HS-5 (cell line): ENCODE results near the gene EEFSEC.

Experiments
- DNase-seq: peaks from one replicate; pipeline ENCODE4 v3.0.0-alpha.2; 2012; ENCODE audit warnings: low read depth

The EEFSEC gene

DNA sequence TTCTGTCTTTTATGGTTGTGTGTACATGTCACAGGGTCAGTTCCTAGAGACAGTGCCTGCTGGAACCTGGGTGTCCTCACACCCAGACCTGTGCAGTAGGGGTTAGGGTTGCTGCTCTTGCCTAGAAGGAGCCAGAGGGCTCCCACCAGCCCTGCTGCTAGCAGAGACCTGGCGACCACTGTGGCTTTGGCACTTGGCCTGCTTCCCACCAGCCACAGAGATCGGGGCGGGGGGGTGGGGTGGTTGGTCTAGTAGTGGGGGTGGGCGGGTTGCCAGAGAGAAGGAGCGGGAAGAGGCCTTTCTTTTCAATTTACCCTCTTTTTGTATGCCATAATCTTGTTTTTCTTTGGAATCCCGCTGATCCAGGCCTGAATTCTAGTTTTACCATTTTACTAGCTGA is 29.4 kb downstream of the EEFSEC start:
- DNase-seq = no peak

DNA sequence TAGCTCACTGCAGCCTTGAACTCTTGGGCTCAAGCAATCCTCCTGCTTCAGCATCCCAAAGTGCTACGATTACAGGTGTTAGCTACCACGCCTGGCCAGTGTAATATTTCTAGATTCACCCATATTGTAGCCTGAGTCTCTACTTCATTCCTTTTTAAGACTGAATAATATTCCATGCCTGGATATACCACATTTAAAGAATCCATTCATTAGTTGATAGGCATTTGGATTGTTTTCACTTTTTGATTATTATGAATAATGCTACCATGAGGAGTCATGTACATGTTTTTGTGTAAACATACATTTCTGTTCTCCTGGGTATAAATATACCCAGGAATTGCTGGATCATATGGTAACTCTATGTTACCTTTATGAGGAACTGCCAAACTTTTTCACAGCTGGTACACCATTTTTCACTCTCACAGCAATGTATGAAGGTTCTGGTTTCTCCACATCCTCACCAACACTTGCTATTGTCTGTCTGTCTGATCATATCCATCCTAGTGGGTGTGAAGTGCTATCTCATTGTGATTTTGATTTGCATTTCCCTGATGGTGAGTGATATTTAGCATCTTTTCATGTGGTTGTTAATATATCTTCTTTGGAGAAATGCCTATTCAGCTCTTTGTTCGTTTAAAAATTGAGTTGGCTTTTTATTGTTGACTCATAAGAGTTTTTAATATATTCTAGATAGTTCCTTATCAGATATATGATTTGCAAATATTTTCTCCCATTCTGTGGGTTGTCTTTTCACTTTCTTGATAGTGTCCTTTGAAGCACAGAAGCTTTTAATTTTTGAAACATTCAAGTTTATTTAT is 32.6 kb downstream of the EEFSEC start:
- DNase-seq = no peak

DNA sequence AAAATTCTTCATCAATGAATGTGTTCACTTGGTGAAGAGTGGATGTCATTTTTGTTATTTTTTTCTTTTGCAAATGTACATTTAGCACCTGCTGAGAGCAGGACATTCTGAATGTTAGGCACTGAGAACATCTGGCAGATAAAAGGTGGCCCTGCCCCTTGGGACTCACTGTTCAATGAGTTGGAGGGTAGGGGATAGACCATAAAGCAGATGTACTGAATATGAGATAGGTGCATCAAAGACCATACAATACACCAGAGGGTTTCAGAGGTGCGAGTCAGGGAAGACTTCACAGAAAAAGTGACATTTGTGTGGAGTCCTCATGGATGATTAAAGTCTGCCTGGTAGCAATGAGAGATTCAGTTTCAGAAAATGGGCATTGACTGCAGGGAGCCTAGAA is 34.2 kb downstream of the EEFSEC start:
- DNase-seq = no peak

DNA sequence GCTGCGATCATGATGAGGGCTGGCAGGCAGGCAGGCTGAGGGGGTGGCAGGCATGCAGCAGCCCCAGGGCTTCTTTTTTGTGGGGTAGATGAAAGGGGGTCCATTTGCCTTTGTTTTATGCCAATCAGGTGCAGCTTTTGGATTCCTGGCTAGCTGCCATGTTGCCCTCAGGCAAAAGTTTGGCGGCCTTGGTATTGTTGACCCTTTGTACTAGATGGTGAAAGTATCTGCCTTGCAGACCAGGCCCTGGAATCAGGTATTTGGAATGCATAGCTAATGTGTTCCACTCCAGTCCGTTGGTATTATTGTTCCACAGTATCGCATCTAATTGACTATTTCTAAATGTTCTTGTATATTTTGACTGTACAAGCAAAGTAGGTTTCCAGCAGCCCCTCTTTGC is 35.0 kb downstream of the EEFSEC start:
- no peak for DNase-seq

DNA sequence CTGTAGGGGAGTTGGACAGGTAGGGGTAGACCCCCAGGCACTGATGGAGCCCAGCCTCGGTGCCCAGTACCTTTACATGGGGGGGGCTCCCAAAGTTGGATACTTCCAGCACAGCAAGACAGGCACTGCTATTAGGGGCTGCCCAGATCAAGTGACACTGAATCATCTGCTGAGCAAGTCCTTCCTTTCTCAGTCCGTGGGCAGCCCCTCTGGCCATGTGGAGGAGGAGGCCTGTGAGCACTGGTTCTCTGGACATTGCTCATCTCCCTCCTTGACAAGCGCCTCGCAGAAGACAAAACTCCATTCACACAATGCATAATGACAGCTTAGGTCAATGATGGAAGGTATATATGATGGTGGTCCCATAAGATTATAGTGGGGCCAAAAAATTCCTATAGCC is 35.7 kb downstream of the EEFSEC start:
- no peak for DNase-seq

DNA sequence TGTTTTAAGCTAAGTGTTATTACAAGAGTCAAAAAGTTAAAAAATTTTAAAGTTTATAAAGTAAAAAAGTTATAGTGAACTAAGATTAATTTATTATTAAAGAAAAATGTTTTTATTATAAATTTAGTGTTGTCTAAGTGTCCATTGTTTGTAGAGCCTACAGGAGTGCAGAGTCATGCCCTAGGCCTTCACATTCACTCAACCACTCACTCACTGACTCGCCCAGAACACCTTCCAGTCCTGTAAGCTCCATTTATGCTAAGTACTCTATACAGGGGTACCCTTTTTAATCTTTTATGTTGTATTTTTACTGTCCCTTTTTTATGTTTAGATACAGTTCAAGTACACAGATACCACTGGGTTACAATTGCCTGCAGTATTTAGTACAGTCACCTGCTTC is 37.2 kb downstream of the EEFSEC start:
- DNase-seq = no peak

DNA sequence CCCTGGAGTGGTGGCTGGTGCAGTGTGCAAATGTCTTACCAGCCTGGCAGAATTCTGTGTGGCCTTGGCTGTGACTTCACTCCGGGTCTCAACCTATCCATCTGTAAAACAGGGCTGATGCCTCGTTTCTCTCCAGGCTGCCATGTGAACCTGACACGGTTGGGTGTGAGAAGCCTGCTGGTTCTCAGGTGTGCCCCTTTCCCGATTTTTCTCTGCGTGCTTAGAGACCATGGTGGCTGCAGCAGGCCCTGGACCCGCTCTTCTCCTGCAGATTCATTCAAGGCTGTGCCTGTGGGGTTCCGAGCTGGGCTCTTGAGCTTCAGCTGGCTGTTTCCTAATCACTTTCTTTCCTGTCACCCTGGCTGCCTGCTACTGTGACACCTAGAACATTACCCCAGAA is 38.9 kb downstream of the EEFSEC start:
- no peak for DNase-seq

DNA sequence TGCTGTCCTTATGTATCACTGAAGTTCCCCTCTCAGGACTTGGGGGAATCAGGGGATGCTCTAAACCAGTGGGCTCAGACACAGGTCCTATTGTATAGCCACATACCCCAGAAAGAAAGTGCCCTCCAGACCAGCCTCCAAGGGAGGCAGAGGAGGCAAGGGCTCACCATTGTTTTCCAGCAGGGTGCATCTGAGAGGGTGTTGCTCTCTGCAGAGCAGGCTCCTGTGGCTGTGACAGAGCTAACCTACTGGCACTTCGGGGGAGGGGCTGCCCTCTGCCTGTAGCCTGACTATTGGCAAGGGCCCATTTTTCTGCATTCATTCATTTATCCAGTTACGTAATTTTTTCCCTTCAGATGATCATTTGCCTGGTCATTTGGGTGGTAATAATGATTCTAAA is 39.9 kb downstream of the EEFSEC start:
- no peak for DNase-seq

DNA sequence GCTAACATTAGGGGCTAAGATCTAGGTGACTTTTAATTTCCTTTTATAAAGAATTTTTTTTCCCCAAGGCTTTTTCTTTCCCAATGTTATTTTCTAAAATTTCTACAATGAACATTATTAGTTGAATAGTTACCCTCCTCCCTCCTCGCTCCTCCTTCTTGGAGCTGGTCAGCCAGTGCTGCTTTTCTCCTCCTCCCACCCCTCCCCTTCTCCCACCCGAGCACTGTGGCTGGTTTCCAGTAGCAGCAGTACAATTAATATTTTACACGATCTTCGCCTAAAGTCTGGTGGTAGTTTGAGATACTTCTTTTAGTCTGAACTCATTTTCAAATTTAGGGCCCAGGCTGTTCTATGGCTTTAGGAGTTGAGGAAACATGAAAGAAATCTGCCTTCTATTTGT is 41.6 kb downstream of the EEFSEC start:
- no peak for DNase-seq

DNA sequence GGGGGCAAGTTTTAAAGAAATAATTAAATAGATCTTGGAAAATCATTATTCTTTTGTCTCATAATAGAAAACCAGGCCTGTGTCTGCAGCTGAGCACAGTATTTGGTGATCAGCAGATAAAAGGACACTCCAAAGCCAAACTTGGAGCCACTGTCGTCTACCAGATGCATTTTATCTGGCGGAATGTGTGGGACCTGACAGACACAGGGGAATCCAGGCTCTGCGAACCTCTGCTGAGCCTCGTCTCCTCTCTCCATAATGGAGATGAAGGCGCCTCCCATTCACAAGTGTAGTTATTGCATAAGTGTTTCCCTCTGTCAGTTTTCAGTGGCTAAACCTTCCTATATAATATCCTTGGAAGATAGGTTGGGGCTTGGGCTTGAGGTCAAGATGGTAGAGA is 42.1 kb downstream of the EEFSEC start:
- no peak for DNase-seq

DNA sequence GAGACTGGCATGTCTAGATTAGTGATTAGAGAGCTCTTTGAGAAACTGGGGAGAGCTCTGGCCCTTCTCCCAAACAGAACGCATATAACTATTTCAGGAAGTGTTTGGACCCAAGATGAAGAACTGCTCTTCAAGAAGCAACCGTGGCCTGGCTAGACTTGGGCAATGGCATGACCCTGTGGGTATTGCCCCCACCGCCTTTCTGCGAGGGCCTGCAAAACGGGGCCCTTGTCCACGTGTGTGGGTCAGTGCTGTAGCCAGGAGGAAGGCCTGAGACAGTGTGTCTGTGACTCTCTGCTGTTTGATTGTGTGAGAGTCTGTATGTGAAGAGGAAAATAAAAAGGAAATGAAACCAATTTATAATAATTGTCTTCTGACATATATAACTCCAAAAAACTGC is 42.5 kb downstream of the EEFSEC start:
- DNase-seq = no peak

DNA sequence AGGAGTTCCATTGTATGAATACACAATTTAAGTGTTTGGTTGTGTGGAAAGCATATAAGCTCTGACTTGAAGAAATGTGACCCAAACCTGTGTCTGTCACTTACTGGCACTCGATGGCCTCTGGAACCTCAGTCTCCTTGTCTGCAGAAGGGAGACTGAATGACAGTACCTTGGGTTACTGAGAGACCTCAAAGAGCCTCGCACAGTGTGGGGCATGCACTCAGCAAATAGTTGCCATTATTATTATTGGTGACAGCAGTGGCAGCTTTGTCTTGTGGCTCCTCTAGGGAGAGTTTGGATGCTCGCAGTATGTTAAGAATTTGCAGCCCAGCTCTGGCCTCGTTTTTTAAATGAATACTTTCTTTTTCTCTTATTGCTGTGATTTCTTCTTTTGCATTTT is 43.4 kb downstream of the EEFSEC start:
- no peak for DNase-seq

DNA sequence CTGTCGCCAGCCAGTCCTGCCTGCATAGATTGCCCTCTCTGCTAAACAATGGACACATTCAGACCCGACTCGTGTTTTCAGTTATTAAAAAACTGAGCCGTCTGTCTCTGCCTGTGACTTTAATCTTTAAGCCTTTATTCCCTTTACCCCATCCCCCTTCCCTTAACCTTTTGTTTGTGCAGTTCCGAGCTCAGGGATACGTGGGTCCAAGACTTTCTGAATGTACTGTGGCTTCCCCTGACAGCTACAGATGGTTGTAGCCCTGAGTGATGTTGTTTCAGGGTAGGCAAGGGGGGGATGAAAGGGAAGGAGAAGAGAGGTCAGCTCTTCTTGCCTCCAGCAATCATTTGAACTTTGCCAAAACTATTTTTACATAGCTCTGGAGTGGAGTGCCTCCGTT is 44.6 kb downstream of the EEFSEC start:
- no peak for DNase-seq

DNA sequence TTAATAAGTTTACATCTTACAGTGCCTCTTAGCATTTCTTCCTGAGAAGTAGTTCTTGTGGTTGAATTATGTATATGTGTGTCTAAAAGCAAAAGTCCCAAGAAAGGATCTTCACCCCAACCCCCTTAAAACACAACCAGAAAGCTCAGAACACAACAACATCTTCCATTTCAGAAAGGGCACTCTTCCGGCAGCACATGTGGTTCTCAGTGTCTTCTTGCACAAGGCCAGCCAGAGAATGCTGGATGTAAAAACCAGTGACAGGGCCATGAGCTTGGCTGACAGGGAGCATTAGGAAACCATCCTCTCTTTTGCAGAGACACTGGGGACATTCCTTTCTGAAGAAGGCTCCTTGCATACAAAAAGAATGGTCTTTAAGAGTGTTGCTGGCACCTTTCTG is 45.0 kb downstream of the EEFSEC start:
- DNase-seq = no peak

DNA sequence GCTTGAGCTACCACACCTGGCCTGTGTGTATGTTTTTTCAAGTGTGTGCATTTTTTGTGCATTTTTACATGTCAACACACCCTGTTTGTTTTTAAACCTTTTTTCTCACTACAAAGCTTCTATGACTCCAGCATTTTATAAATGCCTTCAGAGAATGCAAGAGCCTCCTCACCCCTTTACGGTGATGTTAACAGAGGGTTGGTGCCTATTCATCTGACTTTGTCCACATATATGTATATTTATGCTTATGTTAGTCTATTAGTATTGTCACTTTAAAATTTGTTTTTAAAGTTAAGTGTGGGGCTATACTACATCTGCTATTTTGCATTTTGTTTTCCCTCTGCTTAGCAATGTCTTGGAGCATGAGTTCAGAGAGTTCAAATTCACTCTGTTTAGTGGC is 45.8 kb downstream of the EEFSEC start:
- no peak for DNase-seq

DNA sequence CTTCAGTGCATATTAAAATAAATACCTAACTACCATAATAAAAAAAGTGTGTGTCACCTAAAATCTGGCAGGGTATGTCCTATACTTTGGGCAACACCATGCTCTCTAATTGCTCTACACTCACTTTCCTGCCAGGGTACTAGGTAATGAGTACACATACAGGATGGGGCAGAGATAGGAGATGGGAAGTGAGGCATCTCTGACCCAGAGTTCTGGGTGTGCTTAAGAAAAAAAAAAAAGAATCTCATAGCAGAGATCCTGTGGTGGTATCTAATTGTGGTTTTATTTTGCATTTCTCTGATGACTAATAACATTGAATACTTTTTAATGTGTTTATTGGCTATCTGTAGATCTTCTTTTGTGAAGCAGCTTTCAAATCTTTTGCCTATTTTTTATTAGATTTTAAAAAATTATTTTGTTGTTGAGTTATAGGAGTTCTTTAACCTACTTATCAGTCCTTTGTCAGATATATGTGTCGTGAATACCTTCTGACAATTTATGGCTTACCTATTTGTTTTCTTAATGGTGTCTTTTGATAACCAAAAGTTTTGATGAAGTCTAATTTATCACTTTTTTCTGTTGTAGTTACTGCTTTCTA is 48.0 kb downstream of the EEFSEC start:
- DNase-seq = no peak

DNA sequence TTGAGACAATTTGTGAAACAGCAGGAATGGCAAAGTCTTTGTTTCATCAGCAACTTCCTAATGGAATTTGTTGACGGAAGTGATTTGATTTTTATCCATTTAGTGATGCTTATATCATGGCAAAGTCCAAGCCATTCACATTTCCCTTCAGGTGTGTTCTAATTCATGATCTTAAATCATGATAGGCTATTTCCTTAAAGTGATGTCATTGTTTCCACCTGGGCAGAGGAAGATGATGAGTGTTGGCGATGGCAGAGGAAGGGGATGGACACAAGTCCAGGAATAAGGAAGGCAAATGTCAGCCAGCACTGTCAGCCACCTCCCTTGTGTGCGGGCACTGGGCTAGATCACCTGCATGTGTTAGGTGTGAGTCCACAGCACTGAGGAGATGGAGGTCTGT is 49.9 kb downstream of the EEFSEC start:
- no peak for DNase-seq

DNA sequence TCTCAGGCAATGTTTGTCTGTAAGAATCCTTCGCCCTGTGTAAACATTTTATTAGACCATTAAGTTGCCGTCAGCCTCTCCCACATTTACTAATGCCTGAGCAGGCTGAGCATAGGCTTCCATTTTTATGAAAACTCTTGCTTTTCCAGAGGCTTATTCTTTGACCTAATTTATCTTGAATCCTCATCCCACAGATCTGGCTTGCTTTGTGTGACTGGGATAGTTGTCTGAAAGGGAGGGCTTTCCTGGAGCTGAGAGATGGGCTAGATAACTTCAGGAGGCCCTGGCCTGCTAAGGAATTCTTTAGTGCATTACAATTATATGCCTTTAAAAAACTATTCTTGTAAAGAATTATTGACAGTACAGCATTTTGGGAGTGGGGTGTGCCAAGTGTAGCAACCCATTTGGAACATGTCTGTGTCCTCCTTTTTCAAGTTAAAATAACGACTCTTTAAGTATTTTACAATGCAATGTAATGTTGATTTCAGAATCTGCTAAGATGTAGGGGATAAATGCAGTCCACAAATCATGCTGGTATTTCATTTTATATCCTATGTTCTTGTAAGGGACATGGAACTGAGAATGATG is 52.4 kb downstream of the EEFSEC start:
- DNase-seq = no peak

DNA sequence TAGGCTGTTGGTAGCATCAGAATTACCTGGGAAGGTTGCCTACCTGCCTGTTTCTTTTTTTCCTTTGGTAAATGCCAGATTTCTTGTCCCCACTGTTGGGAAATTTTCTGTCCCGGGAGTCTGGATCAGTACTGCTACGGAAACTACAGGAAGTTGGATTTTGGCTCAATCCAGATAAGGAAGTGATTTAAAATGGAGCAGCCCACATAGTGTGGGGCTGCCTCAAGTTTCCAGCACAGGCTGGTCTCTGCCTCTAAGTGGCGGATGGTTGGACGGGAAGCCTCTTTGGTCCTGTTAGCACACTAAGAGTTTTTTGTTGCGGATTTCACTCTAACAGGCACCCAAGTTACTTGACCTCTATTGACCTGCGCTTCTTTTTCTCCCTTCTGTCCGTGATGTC is 54.7 kb downstream of the EEFSEC start:
- no peak for DNase-seq

DNA sequence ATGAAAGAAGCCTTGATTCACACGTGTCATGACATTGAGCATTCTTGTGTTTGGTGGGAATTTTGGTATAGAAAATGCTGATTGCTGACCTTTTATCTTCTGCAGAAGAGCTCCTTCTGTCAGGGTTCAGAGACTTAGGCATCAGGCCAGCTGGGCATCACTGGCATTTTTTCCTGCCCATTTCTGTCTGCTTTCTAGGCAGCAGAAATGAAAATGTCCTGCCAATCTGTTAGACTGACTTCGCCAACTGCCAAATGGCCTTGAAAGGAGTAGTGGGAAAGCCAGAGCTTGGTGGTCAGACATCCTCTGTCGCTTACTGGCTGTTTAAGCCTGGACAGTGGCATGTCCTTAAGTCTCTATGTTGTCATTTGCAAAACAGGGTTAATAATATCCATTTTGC is 57.4 kb downstream of the EEFSEC start:
- no peak for DNase-seq

DNA sequence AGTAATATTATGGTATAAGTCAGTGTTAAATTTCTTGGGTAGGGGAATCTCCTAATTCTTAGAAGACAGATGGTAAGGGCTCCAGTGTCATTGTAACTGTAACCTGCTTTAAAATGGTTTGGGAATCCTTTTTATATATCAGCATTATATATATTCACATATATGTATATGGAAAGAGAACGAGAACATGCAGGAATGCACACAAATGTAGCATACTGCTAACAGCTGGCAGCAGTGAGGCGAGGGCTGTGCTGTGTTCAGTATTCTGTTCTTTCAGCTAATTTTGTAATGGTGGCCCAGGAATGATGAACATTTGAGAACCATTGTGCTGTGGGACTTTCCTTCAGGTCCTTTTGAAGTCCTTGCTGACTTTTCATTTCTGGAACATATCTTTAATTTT is 60.8 kb downstream of the EEFSEC start:
- DNase-seq = no peak

DNA sequence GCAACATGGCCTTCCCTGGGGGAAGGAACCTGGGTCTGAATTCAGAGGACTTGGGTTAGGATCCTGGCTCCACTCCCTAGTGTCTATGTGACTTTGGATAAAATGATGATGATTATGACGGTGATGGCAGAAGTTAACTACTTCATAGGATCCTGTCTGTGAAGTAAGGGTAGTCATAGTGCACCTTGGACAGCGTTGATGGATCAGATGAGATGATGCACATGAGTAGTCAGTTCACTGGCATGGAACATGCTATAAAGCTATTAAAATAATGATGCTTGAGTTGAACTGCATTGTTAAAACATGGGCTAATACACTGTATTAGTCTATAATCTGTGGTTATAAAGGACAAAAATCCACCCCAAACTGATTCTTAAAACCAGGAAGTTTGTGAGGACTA is 62.0 kb downstream of the EEFSEC start:
- DNase-seq = no peak

DNA sequence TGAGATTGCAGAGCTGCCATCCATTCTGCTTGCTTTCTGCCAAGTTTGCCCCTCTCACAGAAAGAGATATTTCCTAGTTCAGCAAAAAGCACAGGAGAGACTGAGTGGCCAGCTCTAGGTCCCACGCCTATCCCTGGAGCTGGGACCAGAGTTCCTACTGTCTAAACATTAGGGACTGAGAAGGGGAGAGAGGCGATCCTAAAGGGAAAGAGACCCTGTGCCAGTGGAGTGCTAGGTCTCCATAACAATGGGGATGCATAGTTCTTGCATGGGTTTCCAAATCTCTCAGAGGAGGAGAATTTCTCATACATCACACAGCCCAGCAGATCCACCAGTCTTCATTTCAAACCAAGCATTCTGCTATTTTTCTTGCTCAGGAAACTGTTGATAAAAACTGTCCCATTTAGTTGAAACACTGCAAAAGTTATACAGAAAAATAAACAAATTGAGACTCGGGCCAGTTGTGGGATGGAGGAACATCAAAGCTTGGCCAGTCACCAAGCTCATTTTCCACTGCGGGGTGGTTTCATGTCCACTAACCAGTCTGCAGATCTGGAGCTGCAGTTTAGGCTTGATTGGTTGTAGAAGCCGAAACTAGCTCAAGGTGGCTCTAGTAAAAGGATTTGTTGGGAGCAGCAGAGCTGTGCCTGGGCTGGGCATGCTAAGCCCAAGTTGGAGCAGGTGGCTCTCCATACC is 62.7 kb downstream of the EEFSEC start:
- DNase-seq = no peak
